ENCODE measurements around the gene ZER1.

Gene ZER1

DNA sequence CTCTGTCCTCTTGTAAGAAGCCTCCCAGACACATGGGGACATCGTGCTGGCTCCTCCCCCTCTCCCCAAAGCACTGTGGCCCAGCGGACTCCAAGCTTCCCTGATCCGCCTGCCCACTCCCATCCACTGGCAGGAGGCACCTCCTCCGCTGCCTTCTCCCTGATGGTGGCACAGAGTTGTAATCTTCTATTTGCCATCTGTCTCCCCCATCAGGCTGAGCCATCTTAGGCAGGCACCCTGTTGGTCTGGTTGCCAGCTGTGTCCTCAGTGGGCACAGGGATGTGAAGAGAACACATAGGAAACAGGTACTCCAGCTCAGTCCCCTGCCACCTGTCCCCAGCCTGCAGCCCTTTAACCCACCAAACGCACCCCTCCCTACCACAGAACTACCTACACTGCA, 42.4 kb downstream of the ZER1 start:
- H3K4me3 ChIP-seq (replicated peaks; ENCODE audit: low read depth, low read length): no peak overlapping the region
- TF ChIP-seq, protein P1, sequence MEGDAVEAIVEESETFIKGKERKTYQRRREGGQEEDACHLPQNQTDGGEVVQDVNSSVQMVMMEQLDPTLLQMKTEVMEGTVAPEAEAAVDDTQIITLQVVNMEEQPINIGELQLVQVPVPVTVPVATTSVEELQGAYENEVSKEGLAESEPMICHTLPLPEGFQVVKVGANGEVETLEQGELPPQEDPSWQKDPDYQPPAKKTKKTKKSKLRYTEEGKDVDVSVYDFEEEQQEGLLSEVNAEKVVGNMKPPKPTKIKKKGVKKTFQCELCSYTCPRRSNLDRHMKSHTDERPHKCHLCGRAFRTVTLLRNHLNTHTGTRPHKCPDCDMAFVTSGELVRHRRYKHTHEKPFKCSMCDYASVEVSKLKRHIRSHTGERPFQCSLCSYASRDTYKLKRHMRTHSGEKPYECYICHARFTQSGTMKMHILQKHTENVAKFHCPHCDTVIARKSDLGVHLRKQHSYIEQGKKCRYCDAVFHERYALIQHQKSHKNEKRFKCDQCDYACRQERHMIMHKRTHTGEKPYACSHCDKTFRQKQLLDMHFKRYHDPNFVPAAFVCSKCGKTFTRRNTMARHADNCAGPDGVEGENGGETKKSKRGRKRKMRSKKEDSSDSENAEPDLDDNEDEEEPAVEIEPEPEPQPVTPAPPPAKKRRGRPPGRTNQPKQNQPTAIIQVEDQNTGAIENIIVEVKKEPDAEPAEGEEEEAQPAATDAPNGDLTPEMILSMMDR (IDR thresholded peaks at IDR 0.05; ENCODE audit: low read depth, low read length, missing control alignments): no peak
- no peak for DNase-seq (ENCODE audit: extremely low read depth, low read depth)

DNA sequence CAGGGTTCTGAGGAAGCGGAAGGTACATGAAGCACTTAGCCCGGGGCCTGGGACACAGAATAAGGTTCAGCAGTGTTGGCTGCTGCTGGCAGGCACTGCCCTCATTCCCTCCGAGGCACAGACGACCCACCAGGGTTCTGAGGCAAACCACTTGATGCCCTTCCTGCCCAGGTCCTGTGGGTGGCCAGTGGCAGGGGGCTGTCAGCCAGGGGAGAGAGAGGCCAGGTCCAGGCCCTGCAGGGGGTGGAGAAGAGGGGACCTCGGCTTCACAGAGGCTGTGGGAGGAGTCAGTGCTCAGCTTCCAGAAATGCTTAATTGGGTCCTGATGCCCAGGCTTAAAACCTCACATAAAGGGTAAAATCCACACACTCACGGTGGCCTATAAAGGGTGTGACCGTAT, 43.4 kb downstream of the ZER1 start:
- TF ChIP-seq, protein P1 (IDR thresholded peaks at IDR 0.05; ENCODE audit: low read depth, low read length, missing control alignments): no peak
- H3K4me3 ChIP-seq (replicated peaks; ENCODE audit: low read depth, low read length): no peak overlapping the region
- DNase-seq (ENCODE audit: extremely low read depth, low read depth): no peak

DNA sequence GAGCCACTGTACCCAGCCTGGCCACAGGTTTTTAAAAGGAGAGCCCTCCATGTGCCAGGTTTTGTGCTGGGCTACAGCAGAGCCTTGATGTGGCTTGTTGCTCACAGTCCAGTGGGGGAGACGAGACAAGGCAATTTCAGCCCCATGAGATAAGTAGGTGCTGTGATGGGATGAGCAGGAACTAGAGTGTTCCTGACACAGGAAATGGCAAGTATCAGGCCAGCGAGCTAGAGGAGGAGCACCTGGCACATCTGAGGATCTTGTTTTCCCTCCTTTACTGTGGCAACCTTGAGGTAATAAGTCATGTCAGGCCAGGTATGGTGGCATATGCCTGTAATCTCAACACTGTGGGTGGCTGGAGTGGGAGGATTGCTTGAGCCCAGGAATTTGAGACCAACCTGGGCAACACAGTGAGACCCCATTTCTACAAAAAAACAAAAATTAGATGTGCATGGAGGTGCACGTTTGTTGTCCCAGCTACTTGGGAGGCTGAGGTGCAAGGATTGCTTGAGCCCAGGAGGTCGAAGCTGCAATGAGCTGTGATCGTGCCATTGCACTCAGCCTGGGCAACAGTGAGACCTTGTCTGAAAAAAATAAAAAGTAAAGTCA, 44.0 kb downstream of the ZER1 start:
- no peak for DNase-seq (ENCODE audit: extremely low read depth, low read depth)
- TF ChIP-seq, protein P1 (IDR thresholded peaks at IDR 0.05; ENCODE audit: low read depth, low read length, missing control alignments): no peak

DNA sequence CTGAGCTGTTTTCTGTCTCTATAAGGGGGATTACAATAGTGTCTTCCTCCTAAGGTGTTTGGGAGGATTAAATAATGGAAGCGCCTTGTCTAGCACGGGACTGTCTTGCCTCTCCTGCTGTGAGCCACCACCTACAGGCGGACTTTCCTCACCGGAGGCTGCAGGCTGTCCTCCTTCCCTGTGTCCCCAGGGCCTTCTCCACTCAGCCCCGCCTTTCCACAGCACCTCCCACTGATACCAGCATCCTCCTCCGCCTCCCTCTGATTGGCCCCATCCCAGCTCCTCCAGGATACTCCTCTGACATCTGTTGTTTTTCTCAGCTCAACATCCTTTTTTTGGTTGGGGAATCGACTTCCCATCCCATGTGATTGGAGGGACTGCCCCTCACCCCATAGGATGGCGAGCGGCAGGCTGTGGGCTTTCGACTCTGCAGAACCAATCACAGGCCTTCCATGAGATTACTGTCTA, 46.9 kb downstream of the ZER1 start:
- peak; percentile 65 for DNase-seq (ENCODE audit: extremely low read depth, low read depth)
- TF ChIP-seq, protein P1 (IDR thresholded peaks at IDR 0.05; ENCODE audit: low read depth, low read length, missing control alignments): no peak
- peak overlapping the region; percentile 52 for H3K4me3 ChIP-seq (replicated peaks; ENCODE audit: low read depth, low read length)

More for the DNA sequence above, 44.0 kb downstream of the ZER1 start:
- H3K4me3 ChIP-seq (replicated peaks; ENCODE audit: low read depth, low read length): no peak overlapping the region

DNA sequence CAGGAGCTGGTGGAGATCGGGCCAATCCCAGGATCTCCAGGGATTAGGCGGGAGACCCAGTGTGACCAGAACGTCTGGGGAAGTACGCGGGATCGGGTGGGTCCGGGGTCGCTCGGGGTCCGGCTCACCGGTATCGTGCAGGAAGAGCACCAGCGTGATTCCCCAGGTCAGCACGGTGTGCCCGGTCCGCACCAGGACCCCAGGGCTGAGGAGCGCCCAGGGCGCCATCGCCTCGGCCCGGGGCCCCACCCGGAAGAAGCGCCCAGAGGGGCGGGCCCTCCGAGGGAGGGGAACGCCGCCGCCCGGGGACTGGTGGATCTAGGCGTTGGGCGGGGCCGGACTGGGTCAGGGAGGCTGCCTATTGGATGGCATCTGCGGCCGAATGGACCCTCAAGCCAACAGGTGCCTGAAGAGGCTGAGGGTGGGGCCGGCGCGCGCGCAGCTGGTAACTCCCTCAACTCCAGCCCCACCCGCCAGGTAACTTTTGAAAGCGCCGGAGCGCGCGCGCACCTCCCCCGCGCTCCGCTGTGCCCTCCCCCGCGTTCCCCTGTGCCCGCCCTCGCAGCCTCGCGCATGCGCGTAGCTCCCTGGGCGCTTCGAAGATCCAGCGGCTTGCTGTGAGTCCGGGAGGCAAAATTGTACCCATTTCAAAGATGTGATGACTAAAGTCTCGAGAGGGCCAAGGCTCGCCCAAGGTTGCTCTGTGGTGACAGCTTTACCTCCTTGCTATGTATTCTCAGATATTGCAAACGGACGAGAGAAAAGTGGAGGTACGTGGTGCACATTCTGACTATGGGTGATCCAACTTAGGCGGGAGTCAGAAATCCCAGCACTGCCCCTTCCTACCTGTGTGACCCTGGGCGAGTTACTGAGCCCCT, 47.6 kb downstream of the ZER1 start, which contains the start of gene ZDHHC12:
ZDHHC12 (minus strand) TSS at position 262 of the 878 bp plus-strand sequence; CDS start at position 228, 34 bp downstream.
- TF ChIP-seq, protein P1 (IDR thresholded peaks at IDR 0.05; ENCODE audit: low read depth, low read length, missing control alignments): no peak
- peak within 1 kb of the TSS; percentile 52 for H3K4me3 ChIP-seq (replicated peaks; ENCODE audit: low read depth, low read length)
- DNase-seq (ENCODE audit: extremely low read depth, low read depth): peak; percentile 84

DNA sequence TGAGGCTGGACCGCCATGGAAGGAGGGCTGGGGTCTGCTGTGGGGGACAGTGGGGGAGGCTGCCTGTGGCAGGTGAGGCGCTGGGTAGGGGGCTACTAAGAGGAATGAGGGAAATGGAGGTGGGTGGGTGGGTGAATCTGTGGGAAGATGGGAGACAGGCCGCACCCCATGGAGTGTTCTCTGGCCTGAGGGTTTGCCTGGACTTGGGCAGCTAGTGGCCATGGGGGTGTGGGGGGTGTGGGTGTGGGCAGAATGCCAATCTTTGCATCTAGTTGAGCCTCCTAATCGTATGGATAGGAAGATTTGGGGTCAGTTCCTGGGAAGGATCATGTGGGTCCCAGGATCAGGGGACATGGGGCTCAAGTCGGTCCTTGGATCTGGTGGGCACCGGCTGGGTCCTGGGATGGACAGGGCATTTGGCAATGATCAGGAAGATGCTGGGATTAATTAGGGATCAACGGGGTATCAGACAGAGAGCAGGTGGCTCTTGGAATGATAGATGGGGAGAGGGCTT, 48.3 kb downstream of the ZER1 start:
- peak overlapping the region; percentile 52 for H3K4me3 ChIP-seq (replicated peaks; ENCODE audit: low read depth, low read length)
- no peak for DNase-seq (ENCODE audit: extremely low read depth, low read depth)
- TF ChIP-seq, protein P1 (IDR thresholded peaks at IDR 0.05; ENCODE audit: low read depth, low read length, missing control alignments): no peak
